ENCODE data around the gene SLC12A7. TPM values are rescaled to one million over a fixed set of nuclear protein-coding genes. Genes with fewer than 3 reads are reported as not detected.

The SLC12A7 gene
- polyA plus RNA-seq, 1 donor: 76.6 TPM

- Histone ChIP-seq H3K27ac (ENCODE audit: low read length) (no peak overlapping the region), H3K36me3 (ENCODE audit: control insufficient read depth, insufficient read depth, low read length) (peaks cover 93% of the 10 kb centered on the region), H3K4me1 (ENCODE audit: control insufficient read depth, insufficient read depth, low read length) (no peaks in the 10 kb centered on the region), H3K27me3 (ENCODE audit: control insufficient read depth, insufficient read depth, low read length) (no peaks in the 10 kb centered on the region), H3K4me3 (ENCODE audit: low read length) (no peak overlapping the region), H3K9me3 (ENCODE audit: control insufficient read depth, low read depth, low read length) (no peaks in the 10 kb centered on the region)
- DNase-seq: no peak
- no CpG with 5 or more reads among the region's 39 CpGs for WGBS (ENCODE audit: insufficient coverage, low lambda C conversion rate)
Measured at GRCh38 chr5:1054799-1055775, 56.8 kb downstream of the SLC12A7 start.

GRCh38 chr5:1054018-1054798 is 57.7 kb downstream of the SLC12A7 start:
- peaks cover 85% of the 10 kb centered on the region for H3K36me3 ChIP-seq (ENCODE audit: control insufficient read depth, insufficient read depth, low read length)
- H3K27ac ChIP-seq (ENCODE audit: low read length): no peak overlapping the region
- no peaks in the 10 kb centered on the region for H3K9me3 ChIP-seq (ENCODE audit: control insufficient read depth, low read depth, low read length)
- no CpG with 5 or more reads among the region's 39 CpGs for WGBS (ENCODE audit: insufficient coverage, low lambda C conversion rate)
- H3K4me1 ChIP-seq (ENCODE audit: control insufficient read depth, insufficient read depth, low read length): no peaks in the 10 kb centered on the region
- H3K4me3 ChIP-seq (ENCODE audit: low read length): no peak overlapping the region
- DNase-seq: no peak
- H3K27me3 ChIP-seq (ENCODE audit: control insufficient read depth, insufficient read depth, low read length): no peaks in the 10 kb centered on the region

DNA sequence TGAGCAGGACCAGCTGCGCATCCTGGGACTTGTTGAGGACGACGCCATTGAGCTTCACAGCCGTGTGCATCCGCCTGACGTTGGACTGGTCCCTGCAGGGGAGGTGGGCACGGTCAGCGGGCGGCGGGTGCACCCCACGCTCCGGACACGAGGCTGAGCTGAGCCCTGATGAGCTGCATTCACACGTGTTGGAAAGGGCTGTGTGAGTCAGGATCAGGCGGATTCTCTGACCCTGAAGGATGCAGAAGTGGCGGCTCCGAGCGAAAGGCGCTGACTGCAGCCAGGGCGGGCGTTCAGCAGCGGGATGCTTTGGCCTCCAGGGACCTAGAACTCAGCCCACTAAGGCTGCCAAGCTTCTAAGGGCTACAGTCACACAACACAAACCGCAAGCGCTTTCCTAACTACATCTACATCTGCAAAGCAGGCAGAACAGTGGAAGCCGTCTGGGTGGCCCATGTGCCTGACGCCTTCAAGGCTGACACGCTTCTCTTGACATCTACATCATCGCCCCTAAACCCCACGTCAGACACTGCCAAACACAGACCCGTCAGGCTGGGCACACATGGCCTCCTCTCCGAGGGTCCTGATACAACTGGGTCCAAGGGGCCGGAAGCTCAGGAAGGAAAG is 58.4 kb downstream of the SLC12A7 start:
- H3K36me3 ChIP-seq (ENCODE audit: control insufficient read depth, insufficient read depth, low read length): peaks cover 79% of the 10 kb centered on the region
- no peaks in the 10 kb centered on the region for H3K9me3 ChIP-seq (ENCODE audit: control insufficient read depth, low read depth, low read length)
- H3K27ac ChIP-seq (ENCODE audit: low read length): no peak overlapping the region
- no peak for DNase-seq
- H3K4me1 ChIP-seq (ENCODE audit: control insufficient read depth, insufficient read depth, low read length): no peaks in the 10 kb centered on the region
- no CpG with 5 or more reads among the region's 32 CpGs for WGBS (ENCODE audit: insufficient coverage, low lambda C conversion rate)
- no peak overlapping the region for H3K4me3 ChIP-seq (ENCODE audit: low read length)
- no peaks in the 10 kb centered on the region for H3K27me3 ChIP-seq (ENCODE audit: control insufficient read depth, insufficient read depth, low read length)

DNA sequence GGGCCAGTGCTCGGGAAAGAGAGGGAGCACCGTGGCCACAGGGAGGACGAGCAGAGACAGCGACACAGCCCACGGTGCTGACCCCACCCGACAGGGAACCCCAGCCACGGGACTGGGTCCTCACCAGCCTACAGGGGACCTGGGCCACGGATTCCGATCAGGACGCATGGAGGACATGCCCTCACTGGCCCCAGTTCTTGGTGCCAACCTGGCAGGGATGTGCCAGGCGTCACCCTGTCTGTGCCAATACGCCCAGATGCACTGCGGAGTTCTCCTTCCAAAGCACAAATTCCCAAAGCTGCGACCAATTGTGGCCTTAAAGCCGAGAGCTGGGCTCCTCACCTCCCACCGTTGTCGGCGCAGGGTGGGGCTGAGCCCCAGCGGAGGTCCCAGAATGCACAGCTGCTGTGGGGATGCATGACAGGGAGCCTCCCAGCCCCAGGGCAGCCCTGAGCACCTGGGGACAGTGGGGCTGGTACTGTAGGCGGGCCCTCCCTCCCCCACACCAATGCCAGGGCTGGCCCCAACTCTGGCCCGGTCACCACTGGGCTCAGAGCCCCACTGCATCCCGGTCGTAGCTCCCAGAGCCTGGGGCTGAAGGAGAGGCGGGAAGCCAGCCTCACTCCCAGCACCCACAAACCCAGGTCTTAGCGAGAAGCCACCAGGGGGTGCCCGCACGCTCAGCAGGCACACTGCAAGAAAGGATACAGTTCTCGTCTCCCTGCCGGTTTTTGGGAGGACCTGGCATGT is 59.0 kb downstream of the SLC12A7 start:
- no peak overlapping the region for H3K27ac ChIP-seq (ENCODE audit: low read length)
- H3K36me3 ChIP-seq (ENCODE audit: control insufficient read depth, insufficient read depth, low read length): peaks cover 72% of the 10 kb centered on the region
- no peaks in the 10 kb centered on the region for H3K4me1 ChIP-seq (ENCODE audit: control insufficient read depth, insufficient read depth, low read length)
- no CpG with 5 or more reads among the region's 29 CpGs for WGBS (ENCODE audit: insufficient coverage, low lambda C conversion rate)
- no peaks in the 10 kb centered on the region for H3K27me3 ChIP-seq (ENCODE audit: control insufficient read depth, insufficient read depth, low read length)
- H3K4me3 ChIP-seq (ENCODE audit: low read length): no peak overlapping the region
- H3K9me3 ChIP-seq (ENCODE audit: control insufficient read depth, low read depth, low read length): peaks cover under 1% of the 10 kb centered on the region
- no peak for DNase-seq

GRCh38 chr5:1052076-1052475 is 59.8 kb downstream of the SLC12A7 start:
- H3K4me1 ChIP-seq (ENCODE audit: control insufficient read depth, insufficient read depth, low read length): no peaks in the 10 kb centered on the region
- H3K9me3 ChIP-seq (ENCODE audit: control insufficient read depth, low read depth, low read length): peaks cover 6% of the 10 kb centered on the region
- H3K4me3 ChIP-seq (ENCODE audit: low read length): no peak overlapping the region
- DNase-seq: no peak
- no CpG with 5 or more reads among the region's 17 CpGs for WGBS (ENCODE audit: insufficient coverage, low lambda C conversion rate)
- peaks cover 64% of the 10 kb centered on the region for H3K36me3 ChIP-seq (ENCODE audit: control insufficient read depth, insufficient read depth, low read length)
- H3K27ac ChIP-seq (ENCODE audit: low read length): no peak overlapping the region
- no peaks in the 10 kb centered on the region for H3K27me3 ChIP-seq (ENCODE audit: control insufficient read depth, insufficient read depth, low read length)

- H3K27me3 ChIP-seq (ENCODE audit: control insufficient read depth, insufficient read depth, low read length): no peaks in the 10 kb centered on the region
- WGBS (ENCODE audit: insufficient coverage, low lambda C conversion rate): no CpG with 5 or more reads among the region's 16 CpGs
- H3K4me3 ChIP-seq (ENCODE audit: low read length): no peak overlapping the region
- no peak overlapping the region for H3K27ac ChIP-seq (ENCODE audit: low read length)
- peaks cover 57% of the 10 kb centered on the region for H3K36me3 ChIP-seq (ENCODE audit: control insufficient read depth, insufficient read depth, low read length)
- DNase-seq: no peak
- peaks cover 6% of the 10 kb centered on the region for H3K9me3 ChIP-seq (ENCODE audit: control insufficient read depth, low read depth, low read length)
- H3K4me1 ChIP-seq (ENCODE audit: control insufficient read depth, insufficient read depth, low read length): no peaks in the 10 kb centered on the region
Measured at GRCh38 chr5:1051366-1051720, 60.5 kb downstream of the SLC12A7 start.

- peaks cover 51% of the 10 kb centered on the region for H3K36me3 ChIP-seq (ENCODE audit: control insufficient read depth, insufficient read depth, low read length)
Measured at GRCh38 chr5:1050423-1051365, 61.2 kb downstream of the SLC12A7 start.

DNA sequence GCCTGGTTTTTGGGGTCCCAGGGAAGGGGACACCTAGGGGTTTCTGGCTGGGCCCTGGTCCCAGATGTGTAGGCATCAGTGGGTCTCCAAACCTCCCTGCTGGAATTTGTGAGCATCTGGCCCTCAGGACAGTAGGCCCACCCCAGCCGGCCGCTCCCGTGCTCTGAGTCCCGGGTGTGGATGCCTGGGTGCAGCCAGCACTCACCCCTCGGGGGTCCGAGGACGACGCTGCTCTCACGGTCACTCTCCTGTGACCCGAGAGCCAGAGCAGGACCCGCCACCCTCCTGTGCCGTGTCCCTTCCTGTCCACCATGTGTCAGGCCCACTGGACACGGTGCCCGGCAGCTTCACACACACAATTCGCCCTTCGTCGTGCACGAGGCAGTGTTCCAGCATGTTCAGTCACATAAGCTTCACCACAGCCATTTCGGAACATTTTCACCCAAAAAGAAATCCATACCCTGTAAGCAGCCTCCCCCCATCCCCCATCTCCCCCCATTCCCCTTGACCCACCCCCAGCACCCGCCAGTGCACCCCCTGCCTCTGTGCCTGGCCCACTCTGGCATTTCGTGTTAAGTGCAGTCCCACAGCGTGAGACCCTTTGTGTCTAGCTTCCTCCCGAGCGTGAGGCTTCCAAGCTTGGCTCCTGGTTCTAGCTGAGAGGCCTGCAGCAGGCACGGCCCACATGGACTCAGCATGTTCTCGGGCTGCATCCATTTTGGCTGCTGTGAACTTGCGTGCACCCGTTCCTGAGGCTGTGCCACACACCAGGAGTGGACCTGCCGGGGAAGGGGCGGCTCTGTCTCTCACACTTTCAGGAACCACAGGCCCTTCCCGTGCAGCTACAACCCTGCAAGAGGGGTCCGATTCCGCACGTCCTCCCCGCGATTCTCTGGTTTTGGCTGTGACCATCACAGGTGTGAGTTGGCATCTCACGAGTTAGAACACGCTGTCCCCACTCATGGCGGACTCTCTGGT is 62.7 kb downstream of the SLC12A7 start:
- Histone ChIP-seq H3K9me3 (ENCODE audit: control insufficient read depth, low read depth, low read length) (peaks cover 13% of the 10 kb centered on the region), H3K27ac (ENCODE audit: low read length) (no peak overlapping the region), H3K4me3 (ENCODE audit: low read length) (no peak overlapping the region), H3K27me3 (ENCODE audit: control insufficient read depth, insufficient read depth, low read length) (no peaks in the 10 kb centered on the region), H3K36me3 (ENCODE audit: control insufficient read depth, insufficient read depth, low read length) (peaks cover 35% of the 10 kb centered on the region), H3K4me1 (ENCODE audit: control insufficient read depth, insufficient read depth, low read length) (no peaks in the 10 kb centered on the region)
- DNase-seq: no peak
- no CpG with 5 or more reads among the region's 39 CpGs for WGBS (ENCODE audit: insufficient coverage, low lambda C conversion rate)

More at GRCh38 chr5:1050423-1051365, 61.2 kb downstream of the SLC12A7 start:
- H3K27me3 ChIP-seq (ENCODE audit: control insufficient read depth, insufficient read depth, low read length): no peaks in the 10 kb centered on the region
- WGBS (ENCODE audit: insufficient coverage, low lambda C conversion rate): no CpG with 5 or more reads among the region's 29 CpGs
- H3K27ac ChIP-seq (ENCODE audit: low read length): no peak overlapping the region
- DNase-seq: no peak
- H3K4me1 ChIP-seq (ENCODE audit: control insufficient read depth, insufficient read depth, low read length): no peaks in the 10 kb centered on the region
- H3K4me3 ChIP-seq (ENCODE audit: low read length): no peak overlapping the region
- peaks cover 6% of the 10 kb centered on the region for H3K9me3 ChIP-seq (ENCODE audit: control insufficient read depth, low read depth, low read length)
